Gastrocnemius medialis (tissue), 4 donors: ENCODE results near the gene CGB1.
"Not testable (repeated sequence)": the region's sequence is repeated elsewhere in the genome, so short reads cannot be mapped to it uniquely, and the experiment has no call there.

ENCODE experiments used
- POLR2A ChIP-seq, 2 donors: fragments of 450-650 bp; IDR thresholded peaks; one replicate each; pipeline ENCODE4 v1.6.1; 2017; ENCODE audit warnings: antibody characterized with exemption in 2 of 2, mild to moderate bottlenecking in 2 of 2, moderate library complexity in 2 of 2
- TF ChIP-seq, protein P1 (sequence below), 5 experiments: fragments of 450-650 bp in 3 of 5; fragments of 200-600 bp in 2 of 5; sonication (generic) in 2 of 5; IDR thresholded peaks in 4 of 5; conservative IDR thresholded peaks in 1 of 5; 1 replicate in 4 of 5; 2 replicates in 1 of 5; pipeline ENCODE4 v1.5.1; 2016 to 2019; ENCODE audit warnings: antibody characterized with exemption in 5 of 5, mild to moderate bottlenecking in 3 of 5, moderate library complexity in 3 of 5

DNA sequence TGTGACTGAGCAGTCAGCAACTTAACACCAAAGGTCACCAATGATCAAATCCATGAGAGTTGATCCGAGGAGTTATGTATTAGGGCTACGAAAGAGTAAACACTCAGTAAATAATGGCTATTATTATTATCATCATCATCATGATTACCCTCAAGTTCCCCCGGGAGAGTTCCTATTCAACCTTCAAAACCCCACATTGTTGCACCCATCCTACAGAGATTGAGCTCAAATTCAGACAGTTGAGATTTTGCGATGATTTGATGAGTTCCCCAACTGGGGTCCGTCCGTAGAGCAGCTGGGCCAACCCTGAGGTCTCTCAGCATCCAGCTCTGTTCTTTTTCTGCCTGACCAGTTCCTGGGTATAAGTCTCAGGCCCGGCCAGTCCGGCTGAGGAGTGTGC lies 1.4 kb upstream of the CGB1 start:
- not testable (repeated sequence) for TF ChIP-seq POLR2A (IDR thresholded peaks at IDR 0.05)
- TF ChIP-seq, protein P1, sequence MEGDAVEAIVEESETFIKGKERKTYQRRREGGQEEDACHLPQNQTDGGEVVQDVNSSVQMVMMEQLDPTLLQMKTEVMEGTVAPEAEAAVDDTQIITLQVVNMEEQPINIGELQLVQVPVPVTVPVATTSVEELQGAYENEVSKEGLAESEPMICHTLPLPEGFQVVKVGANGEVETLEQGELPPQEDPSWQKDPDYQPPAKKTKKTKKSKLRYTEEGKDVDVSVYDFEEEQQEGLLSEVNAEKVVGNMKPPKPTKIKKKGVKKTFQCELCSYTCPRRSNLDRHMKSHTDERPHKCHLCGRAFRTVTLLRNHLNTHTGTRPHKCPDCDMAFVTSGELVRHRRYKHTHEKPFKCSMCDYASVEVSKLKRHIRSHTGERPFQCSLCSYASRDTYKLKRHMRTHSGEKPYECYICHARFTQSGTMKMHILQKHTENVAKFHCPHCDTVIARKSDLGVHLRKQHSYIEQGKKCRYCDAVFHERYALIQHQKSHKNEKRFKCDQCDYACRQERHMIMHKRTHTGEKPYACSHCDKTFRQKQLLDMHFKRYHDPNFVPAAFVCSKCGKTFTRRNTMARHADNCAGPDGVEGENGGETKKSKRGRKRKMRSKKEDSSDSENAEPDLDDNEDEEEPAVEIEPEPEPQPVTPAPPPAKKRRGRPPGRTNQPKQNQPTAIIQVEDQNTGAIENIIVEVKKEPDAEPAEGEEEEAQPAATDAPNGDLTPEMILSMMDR (IDR thresholded peaks at IDR 0.05 in 4 of 5, conservative IDR thresholded peaks at IDR 0.05 in 1 of 5): not testable (repeated sequence)
